ENCODE data around the gene PDE10A.
"Not testable (repeated sequence)": the region's sequence is repeated elsewhere in the genome, so short reads cannot be mapped to it uniquely, and the experiment has no call there.

DNA sequence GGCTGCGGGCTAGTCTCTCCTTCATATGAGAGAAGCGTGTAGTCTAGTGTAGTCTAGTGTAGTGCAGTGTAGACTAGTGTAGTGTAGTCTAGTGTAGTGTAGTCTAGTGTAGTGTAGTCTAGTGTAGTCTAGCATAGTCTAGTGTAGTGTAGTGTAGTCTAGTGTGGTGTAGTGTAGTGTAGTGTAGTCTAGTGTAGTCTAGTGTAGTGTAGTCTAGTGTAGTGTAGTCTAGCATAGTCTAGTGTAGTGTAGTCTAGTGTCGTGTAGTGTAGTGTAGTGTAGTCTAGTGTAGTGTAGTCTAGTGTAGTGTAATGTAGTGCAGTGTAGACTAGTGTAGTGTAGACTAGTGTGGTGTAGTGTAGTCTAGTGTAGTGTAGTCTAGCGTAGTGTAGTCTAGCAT lies 44.1 kb downstream of the PDE10A start:
- TF ChIP-seq EZH2 (IDR thresholded peaks at IDR 0.05); POLR2AphosphoS5 (IDR thresholded peaks at IDR 0.05; ENCODE audit: borderline replicate concordance, low read depth, low read length): not testable (repeated sequence)

Data from SK-N-MC (cell line).